HEK293 (cell line): ENCODE measurements around the gene PAK6.

Source experiments
- CTCF ChIP-seq: fragments of 450-650 bp; formaldehyde crosslinking; IDR thresholded peaks from 2 replicates; pipeline ENCODE4 v1.5.1; 2016; ENCODE audit warnings: missing biosample characterization, missing genetic modification characterization
- SCRT2 ChIP-seq: fragments of 450-650 bp; formaldehyde crosslinking; IDR thresholded peaks from 2 replicates; pipeline ENCODE4 v1.5.1; 2016; ENCODE audit warnings: missing biosample characterization, missing genetic modification characterization
- SP7 ChIP-seq: fragments of 450-650 bp; formaldehyde crosslinking; IDR thresholded peaks from 2 replicates; pipeline ENCODE4 v1.5.1; 2016; ENCODE audit warnings: missing biosample characterization, missing genetic modification characterization
- TCF7L2 ChIP-seq: IDR thresholded peaks from 2 replicates; pipeline ENCODE4 v1.6.1; 2011; ENCODE audit warnings: low read depth, mild to moderate bottlenecking, inconsistent platforms, low read length, moderate library complexity, borderline replicate concordance
- ZBTB1 ChIP-seq: fragments of 450-650 bp; formaldehyde crosslinking; IDR thresholded peaks from 2 replicates; pipeline ENCODE4 v1.5.1; 2016; ENCODE audit warnings: missing biosample characterization, missing genetic modification characterization
- ZBTB48 ChIP-seq: fragments of 450-650 bp; formaldehyde crosslinking; IDR thresholded peaks from 2 replicates; pipeline ENCODE4 v1.5.1; 2016; ENCODE audit warnings: missing biosample characterization, missing genetic modification characterization
- ZBTB7A ChIP-seq: fragments of 450-650 bp; formaldehyde crosslinking; IDR thresholded peaks from 2 replicates; pipeline ENCODE4 v1.5.1; 2016; ENCODE audit warnings: low read depth, missing biosample characterization, missing genetic modification characterization
- ZFP37 ChIP-seq: fragments of 450-650 bp; formaldehyde crosslinking; IDR thresholded peaks from 2 replicates; pipeline ENCODE4 v1.5.1; 2016; ENCODE audit warnings: missing biosample characterization, missing genetic modification characterization
- ZNF10 ChIP-seq: fragments of 450-650 bp; formaldehyde crosslinking; IDR thresholded peaks from 2 replicates; pipeline ENCODE4 v1.5.1; 2017; ENCODE audit warnings: missing biosample characterization, missing genetic modification characterization
- ZNF133 ChIP-seq: fragments of 450-650 bp; formaldehyde crosslinking; IDR thresholded peaks from 2 replicates; pipeline ENCODE4 v1.5.1; 2016; ENCODE audit warnings: missing biosample characterization, missing genetic modification characterization
- ZNF138 ChIP-seq: fragments of 450-650 bp; formaldehyde crosslinking; IDR thresholded peaks from 2 replicates; pipeline ENCODE4 v1.5.1; 2016; ENCODE audit warnings: missing biosample characterization, missing genetic modification characterization, borderline replicate concordance
- ZNF2 ChIP-seq: fragments of 450-650 bp; formaldehyde crosslinking; IDR thresholded peaks from 2 replicates; pipeline ENCODE4 v1.5.1; 2016; ENCODE audit warnings: missing biosample characterization, missing genetic modification characterization
- ZNF239 ChIP-seq: fragments of 450-650 bp; formaldehyde crosslinking; IDR thresholded peaks from 2 replicates; pipeline ENCODE4 v1.5.1; 2016; ENCODE audit warnings: missing biosample characterization, missing genetic modification characterization
- ZNF24 ChIP-seq: fragments of 450-650 bp; formaldehyde crosslinking; IDR thresholded peaks from 2 replicates; pipeline ENCODE4 v1.5.1; 2016; ENCODE audit warnings: missing biosample characterization, missing genetic modification characterization
- ZNF311 ChIP-seq: fragments of 450-650 bp; formaldehyde crosslinking; IDR thresholded peaks from 2 replicates; pipeline ENCODE4 v1.5.1; 2017; ENCODE audit warnings: missing biosample characterization, missing genetic modification characterization, borderline replicate concordance
- ZNF426 ChIP-seq: fragments of 450-650 bp; formaldehyde crosslinking; IDR thresholded peaks from 2 replicates; pipeline ENCODE4 v1.5.1; 2017; ENCODE audit warnings: missing biosample characterization, missing genetic modification characterization, mild to moderate bottlenecking, inconsistent platforms, moderate library complexity
- ZNF529 ChIP-seq: fragments of 450-650 bp; formaldehyde crosslinking; IDR thresholded peaks from 2 replicates; pipeline ENCODE4 v1.5.1; 2017; ENCODE audit warnings: missing genetic modification characterization, missing biosample characterization; ENCODE audit not compliant: insufficient replicate concordance
- ZNF549 ChIP-seq: fragments of 450-650 bp; IDR thresholded peaks from 2 replicates; pipeline ENCODE4 v1.5.1; 2018; ENCODE audit warnings: missing biosample characterization, missing genetic modification characterization, mild to moderate bottlenecking, inconsistent platforms, moderate library complexity
- ZNF654 ChIP-seq: fragments of 450-650 bp; formaldehyde crosslinking; IDR thresholded peaks from 2 replicates; pipeline ENCODE4 v1.5.1; 2016; ENCODE audit warnings: low read depth, missing biosample characterization, missing genetic modification characterization
- ZNF768 ChIP-seq: fragments of 450-650 bp; formaldehyde crosslinking; IDR thresholded peaks from 2 replicates; pipeline ENCODE4 v1.5.1; 2018; ENCODE audit warnings: missing biosample characterization, mild to moderate bottlenecking, missing genetic modification characterization
- ZNF777 ChIP-seq: fragments of 450-650 bp; formaldehyde crosslinking; IDR thresholded peaks from 2 replicates; pipeline ENCODE4 v1.5.1; 2017; ENCODE audit warnings: missing biosample characterization, missing genetic modification characterization, borderline replicate concordance
- TF ChIP-seq, protein P1 (sequence below): fragments of 450-650 bp; formaldehyde crosslinking; IDR thresholded peaks from 2 replicates; pipeline ENCODE4 v1.5.1; 2016; ENCODE audit warnings: missing biosample characterization, missing genetic modification characterization
- TF ChIP-seq, protein P2 (sequence below): fragments of 450-650 bp; formaldehyde crosslinking; conservative IDR thresholded peaks from 2 replicates; pipeline ENCODE4 v1.5.1; 2016; ENCODE audit warnings: low read depth, missing biosample characterization, missing genetic modification characterization
- TF ChIP-seq, protein P3 (sequence below): fragments of 450-650 bp; formaldehyde crosslinking; IDR thresholded peaks from 2 replicates; pipeline ENCODE4 v1.5.1; 2016; ENCODE audit warnings: missing biosample characterization, missing genetic modification characterization
- TF ChIP-seq, protein P4 (sequence below): sonication (generic); formaldehyde crosslinking; IDR thresholded peaks from 2 replicates; pipeline ENCODE4 v1.8.1; 2022; ENCODE audit warnings: mild to moderate bottlenecking, moderate library complexity, missing genetic modification reagents
- TF ChIP-seq, protein P5 (sequence below): fragments of 450-650 bp; formaldehyde crosslinking; IDR thresholded peaks from 2 replicates; pipeline ENCODE4 v1.5.1; 2016; ENCODE audit warnings: missing biosample characterization, missing genetic modification characterization
- TF ChIP-seq, protein P6 (sequence below): fragments of 450-650 bp; formaldehyde crosslinking; IDR thresholded peaks from 2 replicates; pipeline ENCODE4 v1.5.1; 2017; ENCODE audit warnings: missing biosample characterization, mild to moderate bottlenecking, missing genetic modification characterization, moderate library complexity

PAK6 gene

DNA sequence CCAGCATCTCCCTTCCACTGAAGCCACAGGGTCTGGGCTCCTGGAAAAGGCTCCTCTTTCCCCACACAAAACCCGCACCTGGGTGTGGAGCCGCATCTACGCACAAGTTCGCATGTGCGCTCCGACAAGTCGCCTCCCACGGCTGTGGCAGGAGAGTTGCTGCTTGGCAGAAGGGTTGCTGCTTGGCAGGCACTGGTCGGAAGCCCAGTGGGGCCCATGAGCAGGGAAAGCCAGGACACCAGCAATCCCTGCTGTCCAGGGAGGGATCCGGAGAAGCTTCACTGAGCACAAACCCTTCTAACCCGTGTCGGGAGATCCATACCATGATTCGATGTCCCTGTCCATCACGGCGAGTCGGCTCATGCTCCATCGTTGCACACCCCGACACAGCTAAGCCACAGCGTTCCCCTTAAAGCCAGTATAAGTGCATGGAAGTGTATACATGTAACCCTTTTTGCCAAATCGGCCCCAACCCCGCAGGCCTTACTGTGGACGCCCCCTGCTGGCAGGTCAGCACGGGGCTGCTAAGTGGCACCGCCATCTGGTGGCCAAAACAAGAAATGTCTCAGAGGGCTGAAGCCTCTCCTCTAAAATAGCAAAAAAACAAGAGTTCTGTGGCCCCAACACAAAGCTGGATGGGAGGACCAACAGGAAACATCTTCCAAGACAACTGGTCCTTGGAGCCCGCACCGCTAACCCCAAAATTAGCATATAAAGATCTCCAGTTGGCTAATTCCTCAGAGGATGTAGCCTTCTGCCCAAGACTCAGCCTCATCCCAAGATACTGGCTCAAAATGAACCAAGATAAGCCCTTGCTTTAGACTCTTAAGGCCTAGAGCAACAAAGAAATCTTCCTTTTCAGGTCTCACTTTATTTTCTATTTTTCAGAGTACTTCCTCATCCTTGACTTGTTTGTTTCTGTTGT, 35.7 kb downstream of the PAK6 start (continued):
- TF ChIP-seq, protein P1, sequence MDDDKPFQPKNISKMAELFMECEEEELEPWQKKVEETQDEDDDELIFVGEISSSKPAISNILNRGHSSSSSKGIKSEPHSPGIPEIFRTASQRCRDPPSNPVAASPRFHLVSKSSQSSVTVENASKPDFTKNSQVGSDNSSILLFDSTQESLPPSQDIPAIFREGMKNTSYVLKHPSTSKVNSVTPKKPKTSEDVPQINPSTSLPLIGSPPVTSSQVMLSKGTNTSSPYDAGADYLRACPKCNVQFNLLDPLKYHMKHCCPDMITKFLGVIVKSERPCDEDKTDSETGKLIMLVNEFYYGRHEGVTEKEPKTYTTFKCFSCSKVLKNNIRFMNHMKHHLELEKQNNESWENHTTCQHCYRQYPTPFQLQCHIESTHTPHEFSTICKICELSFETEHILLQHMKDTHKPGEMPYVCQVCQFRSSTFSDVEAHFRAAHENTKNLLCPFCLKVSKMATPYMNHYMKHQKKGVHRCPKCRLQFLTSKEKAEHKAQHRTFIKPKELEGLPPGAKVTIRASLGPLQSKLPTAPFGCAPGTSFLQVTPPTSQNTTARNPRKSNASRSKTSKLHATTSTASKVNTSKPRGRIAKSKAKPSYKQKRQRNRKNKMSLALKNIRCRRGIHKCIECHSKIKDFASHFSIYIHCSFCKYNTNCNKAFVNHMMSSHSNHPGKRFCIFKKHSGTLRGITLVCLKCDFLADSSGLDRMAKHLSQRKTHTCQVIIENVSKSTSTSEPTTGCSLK (tag by site-specific recombination) = no peak
- TF ChIP-seq ZNF239 (tag by site-specific recombination) (no peak), ZNF549 (tag by site-specific recombination) (no peak), ZNF529 (tag by site-specific recombination) (no peak), CTCF (peak; percentile 98), ZBTB1 (no peak), ZNF654 (tag by site-specific recombination) (peak; percentile 91), ZBTB7A (no peak), ZNF2 (tag by site-specific recombination) (peak; percentile 84; the same call in 1 of the 2 replicates), ZNF133 (tag by site-specific recombination) (no peak), TCF7L2 (no peak), ZNF311 (tag by site-specific recombination) (no peak), ZNF777 (tag by site-specific recombination) (no peak), ZNF10 (tag by site-specific recombination) (no peak), SCRT2 (tag by site-specific recombination) (no peak), SP7 (tag by site-specific recombination) (peak; percentile 58; the same call in 1 of the 2 replicates), ZNF138 (tag by site-specific recombination) (no peak), ZNF426 (tag by site-specific recombination) (no peak), ZNF768 (tag by site-specific recombination) (no peak), ZFP37 (tag by site-specific recombination) (peak; percentile 43; the same call in 1 of the 2 replicates), ZNF24 (tag by site-specific recombination) (0 out of 2 replicates have a peak, but pooled peaks have one; percentile 29), ZBTB48 (tag by site-specific recombination) (no peak)
- TF ChIP-seq, protein P2, sequence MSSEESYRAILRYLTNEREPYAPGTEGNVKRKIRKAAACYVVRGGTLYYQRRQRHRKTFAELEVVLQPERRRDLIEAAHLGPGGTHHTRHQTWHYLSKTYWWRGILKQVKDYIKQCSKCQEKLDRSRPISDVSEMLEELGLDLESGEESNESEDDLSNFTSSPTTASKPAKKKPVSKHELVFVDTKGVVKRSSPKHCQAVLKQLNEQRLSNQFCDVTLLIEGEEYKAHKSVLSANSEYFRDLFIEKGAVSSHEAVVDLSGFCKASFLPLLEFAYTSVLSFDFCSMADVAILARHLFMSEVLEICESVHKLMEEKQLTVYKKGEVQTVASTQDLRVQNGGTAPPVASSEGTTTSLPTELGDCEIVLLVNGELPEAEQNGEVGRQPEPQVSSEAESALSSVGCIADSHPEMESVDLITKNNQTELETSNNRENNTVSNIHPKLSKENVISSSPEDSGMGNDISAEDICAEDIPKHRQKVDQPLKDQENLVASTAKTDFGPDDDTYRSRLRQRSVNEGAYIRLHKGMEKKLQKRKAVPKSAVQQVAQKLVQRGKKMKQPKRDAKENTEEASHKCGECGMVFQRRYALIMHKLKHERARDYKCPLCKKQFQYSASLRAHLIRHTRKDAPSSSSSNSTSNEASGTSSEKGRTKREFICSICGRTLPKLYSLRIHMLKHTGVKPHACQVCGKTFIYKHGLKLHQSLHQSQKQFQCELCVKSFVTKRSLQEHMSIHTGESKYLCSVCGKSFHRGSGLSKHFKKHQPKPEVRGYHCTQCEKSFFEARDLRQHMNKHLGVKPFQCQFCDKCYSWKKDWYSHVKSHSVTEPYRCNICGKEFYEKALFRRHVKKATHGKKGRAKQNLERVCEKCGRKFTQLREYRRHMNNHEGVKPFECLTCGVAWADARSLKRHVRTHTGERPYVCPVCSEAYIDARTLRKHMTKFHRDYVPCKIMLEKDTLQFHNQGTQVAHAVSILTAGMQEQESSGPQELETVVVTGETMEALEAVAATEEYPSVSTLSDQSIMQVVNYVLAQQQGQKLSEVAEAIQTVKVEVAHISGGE (tag by site-specific recombination) = no peak
- TF ChIP-seq, protein P3, sequence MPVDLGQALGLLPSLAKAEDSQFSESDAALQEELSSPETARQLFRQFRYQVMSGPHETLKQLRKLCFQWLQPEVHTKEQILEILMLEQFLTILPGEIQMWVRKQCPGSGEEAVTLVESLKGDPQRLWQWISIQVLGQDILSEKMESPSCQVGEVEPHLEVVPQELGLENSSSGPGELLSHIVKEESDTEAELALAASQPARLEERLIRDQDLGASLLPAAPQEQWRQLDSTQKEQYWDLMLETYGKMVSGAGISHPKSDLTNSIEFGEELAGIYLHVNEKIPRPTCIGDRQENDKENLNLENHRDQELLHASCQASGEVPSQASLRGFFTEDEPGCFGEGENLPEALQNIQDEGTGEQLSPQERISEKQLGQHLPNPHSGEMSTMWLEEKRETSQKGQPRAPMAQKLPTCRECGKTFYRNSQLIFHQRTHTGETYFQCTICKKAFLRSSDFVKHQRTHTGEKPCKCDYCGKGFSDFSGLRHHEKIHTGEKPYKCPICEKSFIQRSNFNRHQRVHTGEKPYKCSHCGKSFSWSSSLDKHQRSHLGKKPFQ (tag by site-specific recombination) = no peak
- TF ChIP-seq, protein P4, sequence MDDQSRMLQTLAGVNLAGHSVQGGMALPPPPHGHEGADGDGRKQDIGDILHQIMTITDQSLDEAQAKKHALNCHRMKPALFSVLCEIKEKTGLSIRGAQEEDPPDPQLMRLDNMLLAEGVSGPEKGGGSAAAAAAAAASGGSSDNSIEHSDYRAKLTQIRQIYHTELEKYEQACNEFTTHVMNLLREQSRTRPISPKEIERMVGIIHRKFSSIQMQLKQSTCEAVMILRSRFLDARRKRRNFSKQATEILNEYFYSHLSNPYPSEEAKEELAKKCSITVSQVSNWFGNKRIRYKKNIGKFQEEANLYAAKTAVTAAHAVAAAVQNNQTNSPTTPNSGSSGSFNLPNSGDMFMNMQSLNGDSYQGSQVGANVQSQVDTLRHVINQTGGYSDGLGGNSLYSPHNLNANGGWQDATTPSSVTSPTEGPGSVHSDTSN (CRISPR knock-in tag) = no peak
- TF ChIP-seq, protein P5, sequence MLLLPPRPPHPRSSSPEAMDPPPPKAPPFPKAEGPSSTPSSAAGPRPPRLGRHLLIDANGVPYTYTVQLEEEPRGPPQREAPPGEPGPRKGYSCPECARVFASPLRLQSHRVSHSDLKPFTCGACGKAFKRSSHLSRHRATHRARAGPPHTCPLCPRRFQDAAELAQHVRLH (tag by site-specific recombination) = no peak
- TF ChIP-seq, protein P6, sequence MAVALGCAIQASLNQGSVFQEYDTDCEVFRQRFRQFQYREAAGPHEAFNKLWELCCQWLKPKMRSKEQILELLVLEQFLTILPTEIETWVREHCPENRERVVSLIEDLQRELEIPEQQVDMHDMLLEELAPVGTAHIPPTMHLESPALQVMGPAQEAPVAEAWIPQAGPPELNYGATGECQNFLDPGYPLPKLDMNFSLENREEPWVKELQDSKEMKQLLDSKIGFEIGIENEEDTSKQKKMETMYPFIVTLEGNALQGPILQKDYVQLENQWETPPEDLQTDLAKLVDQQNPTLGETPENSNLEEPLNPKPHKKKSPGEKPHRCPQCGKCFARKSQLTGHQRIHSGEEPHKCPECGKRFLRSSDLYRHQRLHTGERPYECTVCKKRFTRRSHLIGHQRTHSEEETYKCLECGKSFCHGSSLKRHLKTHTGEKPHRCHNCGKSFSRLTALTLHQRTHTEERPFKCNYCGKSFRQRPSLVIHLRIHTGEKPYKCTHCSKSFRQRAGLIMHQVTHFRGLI = no peak
